Spleen (tissue), 7 donors: Measurements from ENCODE around the gene ZNF500.

Source experiments
- POLR2A ChIP-seq, 3 donors: fragments of 450-650 bp; IDR thresholded peaks; one replicate each; pipeline ENCODE4 v1.5.1; 2017; ENCODE audit warnings: antibody characterized with exemption in 3 of 3, mild to moderate bottlenecking in 1 of 3
- POLR2AphosphoS5 ChIP-seq, 3 donors: sonication (generic); formaldehyde crosslinking; IDR thresholded peaks; one replicate each; pipeline ENCODE4 v1.5.1; 2017; ENCODE audit warnings: antibody characterized with exemption in 3 of 3
- TF ChIP-seq, protein P1 (sequence below), 11 experiments: fragments of 200-600 bp in 7 of 11; fragments of 450-650 bp in 4 of 11; sonication (generic) in 4 of 11; IDR thresholded peaks in 8 of 11; conservative IDR thresholded peaks in 3 of 11; 1 replicate in 7 of 11; 2 replicates in 4 of 11; pipeline versions ENCODE4 v1.4.0 to v1.8.0; 2016 to 2021; ENCODE audit warnings: antibody characterized with exemption in 11 of 11, inconsistent platforms in 4 of 11, mild to moderate bottlenecking in 1 of 11
- donor health status: DM: no; HTN: no; CAD: no; lungs with moderate emphysema.
- donor health status: DM: no; HTN: no; CAD: no.
- donor health status: DM: no; HTN: no; CAD: no.

DNA sequence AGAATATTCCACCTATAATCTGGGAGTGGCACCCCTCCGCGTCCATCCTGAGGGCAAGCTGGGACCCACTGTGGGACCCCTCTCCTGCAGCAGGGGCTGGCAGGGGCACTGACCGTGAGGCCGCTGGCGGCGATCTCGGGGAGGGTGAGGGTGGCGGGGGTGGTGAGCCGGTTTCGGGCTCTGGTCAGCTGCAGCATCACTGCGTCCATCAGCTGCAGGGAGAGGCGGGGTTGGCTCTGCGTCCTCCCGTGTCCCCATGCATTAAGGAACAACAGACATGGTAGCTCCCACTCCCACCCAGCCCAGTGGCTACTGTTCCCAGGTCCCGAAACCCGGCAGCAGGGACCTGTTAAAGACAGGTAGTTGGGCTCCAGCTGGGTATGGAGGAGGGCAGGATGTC, 31.5 kb upstream of the ZNF500 start:
- TF ChIP-seq, protein P1, sequence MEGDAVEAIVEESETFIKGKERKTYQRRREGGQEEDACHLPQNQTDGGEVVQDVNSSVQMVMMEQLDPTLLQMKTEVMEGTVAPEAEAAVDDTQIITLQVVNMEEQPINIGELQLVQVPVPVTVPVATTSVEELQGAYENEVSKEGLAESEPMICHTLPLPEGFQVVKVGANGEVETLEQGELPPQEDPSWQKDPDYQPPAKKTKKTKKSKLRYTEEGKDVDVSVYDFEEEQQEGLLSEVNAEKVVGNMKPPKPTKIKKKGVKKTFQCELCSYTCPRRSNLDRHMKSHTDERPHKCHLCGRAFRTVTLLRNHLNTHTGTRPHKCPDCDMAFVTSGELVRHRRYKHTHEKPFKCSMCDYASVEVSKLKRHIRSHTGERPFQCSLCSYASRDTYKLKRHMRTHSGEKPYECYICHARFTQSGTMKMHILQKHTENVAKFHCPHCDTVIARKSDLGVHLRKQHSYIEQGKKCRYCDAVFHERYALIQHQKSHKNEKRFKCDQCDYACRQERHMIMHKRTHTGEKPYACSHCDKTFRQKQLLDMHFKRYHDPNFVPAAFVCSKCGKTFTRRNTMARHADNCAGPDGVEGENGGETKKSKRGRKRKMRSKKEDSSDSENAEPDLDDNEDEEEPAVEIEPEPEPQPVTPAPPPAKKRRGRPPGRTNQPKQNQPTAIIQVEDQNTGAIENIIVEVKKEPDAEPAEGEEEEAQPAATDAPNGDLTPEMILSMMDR (IDR thresholded peaks at IDR 0.05 in 8 of 11, conservative IDR thresholded peaks at IDR 0.05 in 3 of 11), result no peak
- TF ChIP-seq POLR2A (IDR thresholded peaks at IDR 0.05) (no peak), POLR2AphosphoS5 (IDR thresholded peaks at IDR 0.05) (no peak)
